G401.6 (cell line): ENCODE data around the gene KLK2.
"Not testable (repeated sequence)": the region's sequence is repeated elsewhere in the genome, so short reads cannot be mapped to it uniquely, and the experiment has no call there.

ENCODE experiments used
- FAIRE-seq: peaks from 2 replicates; lab custom pipeline; 2012; peaks lifted over from hg19 to GRCh38; lab: Jason Lieb, UNC

The KLK2 gene

GRCh38 chr19:50894478-50895356 lies 21.5 kb downstream of the KLK2 start:
- FAIRE-seq, result no peak

GRCh38 chr19:50896089-50896590 lies 22.9 kb downstream of the KLK2 start:
- not testable (repeated sequence) for FAIRE-seq

- no peak for FAIRE-seq
These were observed 23.5 kb downstream of the KLK2 start for GRCh38 chr19:50896591-50897190.

GRCh38 chr19:50897191-50897607 lies 24.0 kb downstream of the KLK2 start:
- FAIRE-seq, result no peak

- FAIRE-seq, result no peak
These were observed 24.4 kb downstream of the KLK2 start for GRCh38 chr19:50897612-50898011.

GRCh38 chr19:50898018-50898417 lies 24.8 kb downstream of the KLK2 start:
- no peak for FAIRE-seq

- FAIRE-seq, result no peak
These were observed 26.3 kb downstream of the KLK2 start for GRCh38 chr19:50899569-50899968.

- FAIRE-seq, result no peak
These were observed 29.4 kb downstream of the KLK2 start for GRCh38 chr19:50902640-50903039.

- FAIRE-seq, result no peak
These were observed 33.0 kb downstream of the KLK2 start for GRCh38 chr19:50906217-50906616.

GRCh38 chr19:50908336-50908735 lies 35.1 kb downstream of the KLK2 start:
- FAIRE-seq, result no peak

- no peak for FAIRE-seq
These were observed 36.2 kb downstream of the KLK2 start for GRCh38 chr19:50909240-50910070.

- FAIRE-seq, result no peak
These were observed 37.5 kb downstream of the KLK2 start for GRCh38 chr19:50910722-50911121.

GRCh38 chr19:50911206-50912101 lies 38.2 kb downstream of the KLK2 start, which contains the start of gene KLK4:
Gene KLK4 (minus strand): TSS chr19:50911395. CDS start chr19:50910738, 657 bp downstream.
- FAIRE-seq, result no peak

GRCh38 chr19:50912102-50912599 lies 38.9 kb downstream of the KLK2 start:
- FAIRE-seq, result no peak

GRCh38 chr19:50912727-50913716 lies 39.8 kb downstream of the KLK2 start:
- no peak for FAIRE-seq

- FAIRE-seq, result no peak
These were observed 42.8 kb downstream of the KLK2 start for GRCh38 chr19:50916069-50916468.

GRCh38 chr19:50921426-50922316 lies 48.4 kb downstream of the KLK2 start:
- FAIRE-seq, result no peak

- FAIRE-seq, result peak; percentile 40
These were observed 49.1 kb downstream of the KLK2 start for GRCh38 chr19:50922317-50922853.

GRCh38 chr19:50924586-50924985 lies 51.3 kb downstream of the KLK2 start:
- FAIRE-seq, result no peak
